ENCODE results near the gene WDR37. TPM values are rescaled to one million over a fixed set of nuclear protein-coding genes. Genes with fewer than 3 reads are reported as not detected.

The WDR37 gene
- total and polyA plus RNA-seq, 10 donors = 8.4 to 60.6 (median 33.9) TPM

DNA sequence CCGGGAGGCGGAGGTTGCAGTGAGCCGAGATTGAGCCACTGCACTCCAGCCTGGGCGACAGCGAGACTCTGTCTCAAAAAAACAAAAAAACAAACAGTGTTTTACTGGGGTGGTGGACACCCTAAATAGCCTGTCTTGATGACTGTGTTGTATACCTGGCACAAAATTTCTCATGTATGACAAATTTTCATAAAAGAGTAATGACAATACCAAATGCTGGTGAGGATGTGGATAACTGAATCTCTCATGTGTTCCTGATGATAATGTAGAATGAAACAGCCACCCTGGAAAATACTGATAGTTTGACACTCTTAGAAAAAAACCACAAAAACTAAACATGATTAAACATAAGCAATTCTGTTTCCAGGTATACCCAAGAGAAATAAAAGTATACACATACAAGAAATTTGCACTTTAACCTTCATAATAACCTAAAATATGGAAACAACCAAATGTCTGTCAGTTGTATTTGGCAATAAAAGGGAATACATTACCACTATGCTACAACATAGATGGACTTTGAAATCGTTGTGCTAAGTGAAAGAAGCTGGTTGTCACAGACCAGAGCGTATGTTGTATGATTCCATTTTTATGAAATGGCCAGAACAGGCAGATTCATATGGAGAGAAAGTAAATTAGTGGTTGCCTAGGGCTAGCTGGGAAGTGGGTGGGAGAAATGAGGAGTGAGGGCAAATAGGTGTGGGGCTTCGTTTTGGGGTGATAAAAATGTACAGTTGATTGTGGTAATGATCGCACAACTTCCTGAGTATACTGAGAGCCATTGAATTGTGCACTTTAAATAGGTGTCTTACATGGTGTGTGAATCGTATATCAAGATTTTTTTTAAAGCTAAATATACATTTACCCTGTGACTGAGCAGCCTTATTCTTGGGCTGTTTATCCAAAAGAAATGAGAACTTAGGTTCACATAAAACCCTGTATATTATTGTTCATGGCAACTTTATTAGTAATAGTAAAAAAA lies 12.5 kb downstream of the WDR37 start:
- Histone ChIP-seq H3K4me3 (no peak overlapping the region), H3K36me3 (peaks cover 0 to 29% (median 18%) of the 10 kb centered on the region in 6 donors), H3K4me1 (peaks cover 5 to 72% (median 21%) of the 10 kb centered on the region in 6 donors), H3K9me3 (no peaks in the 10 kb centered on the region), H3K27me3 (replicated peaks in 1 of 7) (no peaks in the 10 kb centered on the region), H3K27ac (peak overlapping the region in 3 of 8 donors; percentile 66 to 68 (median 67))
- no peak for DNase-seq
- 67 to 85% (median 76%) methylated on average over 10 of the region's 10 CpGs for WGBS, 5 donors
- intact Hi-C loops (cut with DNase I; ENCODE audit: low total_unique reads) = no loop called here
- no peak for TF ChIP-seq POLR2A (IDR thresholded peaks at IDR 0.05)
- TF ChIP-seq, protein P1, sequence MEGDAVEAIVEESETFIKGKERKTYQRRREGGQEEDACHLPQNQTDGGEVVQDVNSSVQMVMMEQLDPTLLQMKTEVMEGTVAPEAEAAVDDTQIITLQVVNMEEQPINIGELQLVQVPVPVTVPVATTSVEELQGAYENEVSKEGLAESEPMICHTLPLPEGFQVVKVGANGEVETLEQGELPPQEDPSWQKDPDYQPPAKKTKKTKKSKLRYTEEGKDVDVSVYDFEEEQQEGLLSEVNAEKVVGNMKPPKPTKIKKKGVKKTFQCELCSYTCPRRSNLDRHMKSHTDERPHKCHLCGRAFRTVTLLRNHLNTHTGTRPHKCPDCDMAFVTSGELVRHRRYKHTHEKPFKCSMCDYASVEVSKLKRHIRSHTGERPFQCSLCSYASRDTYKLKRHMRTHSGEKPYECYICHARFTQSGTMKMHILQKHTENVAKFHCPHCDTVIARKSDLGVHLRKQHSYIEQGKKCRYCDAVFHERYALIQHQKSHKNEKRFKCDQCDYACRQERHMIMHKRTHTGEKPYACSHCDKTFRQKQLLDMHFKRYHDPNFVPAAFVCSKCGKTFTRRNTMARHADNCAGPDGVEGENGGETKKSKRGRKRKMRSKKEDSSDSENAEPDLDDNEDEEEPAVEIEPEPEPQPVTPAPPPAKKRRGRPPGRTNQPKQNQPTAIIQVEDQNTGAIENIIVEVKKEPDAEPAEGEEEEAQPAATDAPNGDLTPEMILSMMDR (IDR thresholded peaks at IDR 0.05 in 8 of 11, conservative IDR thresholded peaks at IDR 0.05 in 3 of 11) = no peak
- TF ChIP-seq POLR2AphosphoS5 (IDR thresholded peaks at IDR 0.05) = no peak

DNA sequence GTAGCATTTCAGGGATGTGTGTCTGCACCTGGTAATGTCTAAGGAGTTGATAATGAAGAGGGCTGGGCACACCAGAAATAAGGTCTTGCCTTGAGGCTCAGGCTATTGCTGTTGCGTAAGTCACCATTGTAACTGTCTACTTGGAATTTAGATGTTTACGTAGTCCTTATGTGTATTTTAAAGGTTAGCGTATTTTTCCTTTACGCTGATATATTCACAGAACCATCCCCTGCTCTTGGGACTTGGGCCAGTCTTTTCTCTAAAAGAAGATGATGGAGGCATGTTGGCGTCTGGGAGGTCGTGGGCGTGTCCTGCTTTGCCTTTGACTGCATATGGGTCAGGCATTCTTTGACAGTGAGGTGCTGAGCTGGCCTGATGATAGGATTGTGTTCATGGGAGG lies 14.7 kb downstream of the WDR37 start:
- H3K36me3 ChIP-seq = peaks cover 0 to 42% (median 29%) of the 10 kb centered on the region in 6 donors
- H3K9me3 ChIP-seq = no peaks in the 10 kb centered on the region
- no peak for DNase-seq
- intact Hi-C loops (cut with DNase I; ENCODE audit: low total_unique reads) = no loop called here
- H3K4me3 ChIP-seq = no peak overlapping the region
- TF ChIP-seq, protein P1 (IDR thresholded peaks at IDR 0.05 in 8 of 11, conservative IDR thresholded peaks at IDR 0.05 in 3 of 11) = no peak
- TF ChIP-seq POLR2AphosphoS5 (IDR thresholded peaks at IDR 0.05) (no peak), POLR2A (IDR thresholded peaks at IDR 0.05) (no peak)
- peaks cover 0 to 63% (median 8%) of the 10 kb centered on the region in 6 donors for H3K4me1 ChIP-seq
- H3K27ac ChIP-seq = peak overlapping the region in 2 of 8 donors; percentile 66 to 67
- no peaks in the 10 kb centered on the region for H3K27me3 ChIP-seq (replicated peaks in 1 of 7)
- WGBS, 5 donors = 82 to 92% (median 85%) methylated on average over 7 of the region's 7 CpGs

- DNase-seq = no peak
- Histone ChIP-seq H3K4me3 (no peak overlapping the region), H3K36me3 (peaks cover 0 to 75% (median 46%) of the 10 kb centered on the region in 6 donors), H3K4me1 (peaks cover 0 to 36% (median 4%) of the 10 kb centered on the region in 6 donors), H3K27me3 (replicated peaks in 1 of 7) (no peaks in the 10 kb centered on the region), H3K9me3 (no peaks in the 10 kb centered on the region), H3K27ac (peak overlapping the region in 2 of 8 donors; percentile 18 to 21)
- intact Hi-C loops (cut with DNase I; ENCODE audit: low total_unique reads) = no loop called here
- TF ChIP-seq POLR2AphosphoS5 (IDR thresholded peaks at IDR 0.05) = peak in 2 of 3 donors; percentile 15 to 55
- TF ChIP-seq, protein P1 (IDR thresholded peaks at IDR 0.05 in 8 of 11, conservative IDR thresholded peaks at IDR 0.05 in 3 of 11) = peak in 1 of 11 experiments; percentile 13
- no peak for TF ChIP-seq POLR2A (IDR thresholded peaks at IDR 0.05)
- 89 to 92% (median 90%) methylated on average over 24 of the region's 24 CpGs for WGBS, 5 donors
Observed at GRCh38 chr10:1074052-1074747, 18.0 kb downstream of the WDR37 start.
